Measurements from ENCODE around the gene HIVEP2.

Gene HIVEP2

GRCh38 chr6:142907544-142907943 is 37.4 kb downstream of the HIVEP2 start:
- Histone ChIP-seq H3K27me3 (ENCODE audit: control insufficient read depth, insufficient read depth, low read length) (no peaks in the 10 kb centered on the region), H3K4me3 (ENCODE audit: low read depth, low read length) (no peak overlapping the region), H2AFZ (no peak overlapping the region), H3K9me3 (ENCODE audit: control insufficient read depth, low read length) (no peaks in the 10 kb centered on the region), H3K27ac (no peak overlapping the region), H3K36me3 (ENCODE audit: control insufficient read depth, insufficient read depth, low read length) (no peaks in the 10 kb centered on the region), H3K4me2 (ENCODE audit: low read length) (no peak overlapping the region), H3K4me1 (no peaks in the 10 kb centered on the region), H3K79me2 (peaks cover 21% of the 10 kb centered on the region), H3K9ac (no peak overlapping the region)
- TF ChIP-seq CTCF (IDR thresholded peaks at IDR 0.05): no peak

GRCh38 chr6:142906945-142907470 is 38.0 kb downstream of the HIVEP2 start:
- Histone ChIP-seq H3K9me3 (ENCODE audit: control insufficient read depth, low read length) (no peaks in the 10 kb centered on the region), H3K4me3 (ENCODE audit: low read depth, low read length) (no peak overlapping the region), H3K36me3 (ENCODE audit: control insufficient read depth, insufficient read depth, low read length) (no peaks in the 10 kb centered on the region), H3K4me1 (no peaks in the 10 kb centered on the region), H3K9ac (no peak overlapping the region), H3K27me3 (ENCODE audit: control insufficient read depth, insufficient read depth, low read length) (no peaks in the 10 kb centered on the region), H3K27ac (no peak overlapping the region), H3K79me2 (peaks cover 17% of the 10 kb centered on the region), H3K4me2 (ENCODE audit: low read length) (no peak overlapping the region), H2AFZ (no peak overlapping the region)
- TF ChIP-seq CTCF (IDR thresholded peaks at IDR 0.05): no peak

- peaks cover 15% of the 10 kb centered on the region for H3K79me2 ChIP-seq
- no peak overlapping the region for H2AFZ ChIP-seq
- H3K36me3 ChIP-seq (ENCODE audit: control insufficient read depth, insufficient read depth, low read length): no peaks in the 10 kb centered on the region
- H3K9ac ChIP-seq: no peak overlapping the region
- TF ChIP-seq CTCF (IDR thresholded peaks at IDR 0.05): no peak
- H3K4me2 ChIP-seq (ENCODE audit: low read length): no peak overlapping the region
- no peaks in the 10 kb centered on the region for H3K27me3 ChIP-seq (ENCODE audit: control insufficient read depth, insufficient read depth, low read length)
- H3K4me3 ChIP-seq (ENCODE audit: low read depth, low read length): no peak overlapping the region
- H3K9me3 ChIP-seq (ENCODE audit: control insufficient read depth, low read length): no peaks in the 10 kb centered on the region
- H3K4me1 ChIP-seq: no peaks in the 10 kb centered on the region
- H3K27ac ChIP-seq: no peak overlapping the region
These were observed 41.2 kb downstream of the HIVEP2 start for GRCh38 chr6:142903812-142904211.

- H3K79me2 ChIP-seq: peaks cover 22% of the 10 kb centered on the region
- H3K9me3 ChIP-seq (ENCODE audit: control insufficient read depth, low read length): no peaks in the 10 kb centered on the region
- H3K27ac ChIP-seq: no peak overlapping the region
- H3K36me3 ChIP-seq (ENCODE audit: control insufficient read depth, insufficient read depth, low read length): no peaks in the 10 kb centered on the region
- H3K4me2 ChIP-seq (ENCODE audit: low read length): no peak overlapping the region
- H3K4me3 ChIP-seq (ENCODE audit: low read depth, low read length): no peak overlapping the region
- TF ChIP-seq CTCF (IDR thresholded peaks at IDR 0.05): no peak
- no peak overlapping the region for H2AFZ ChIP-seq
- no peaks in the 10 kb centered on the region for H3K4me1 ChIP-seq
- no peaks in the 10 kb centered on the region for H3K27me3 ChIP-seq (ENCODE audit: control insufficient read depth, insufficient read depth, low read length)
- H3K9ac ChIP-seq: no peak overlapping the region
These were observed 42.3 kb downstream of the HIVEP2 start for GRCh38 chr6:142902636-142903053.

GRCh38 chr6:142901611-142902010 is 43.4 kb downstream of the HIVEP2 start:
- Histone ChIP-seq H3K4me3 (ENCODE audit: low read depth, low read length) (no peak overlapping the region), H2AFZ (no peak overlapping the region), H3K27ac (no peak overlapping the region), H3K36me3 (ENCODE audit: control insufficient read depth, insufficient read depth, low read length) (no peaks in the 10 kb centered on the region), H3K79me2 (peaks cover 20% of the 10 kb centered on the region), H3K4me1 (no peaks in the 10 kb centered on the region), H3K27me3 (ENCODE audit: control insufficient read depth, insufficient read depth, low read length) (no peaks in the 10 kb centered on the region), H3K9me3 (ENCODE audit: control insufficient read depth, low read length) (no peaks in the 10 kb centered on the region), H3K4me2 (ENCODE audit: low read length) (no peak overlapping the region), H3K9ac (no peak overlapping the region)
- TF ChIP-seq CTCF (IDR thresholded peaks at IDR 0.05): no peak

All from parathyroid adenoma (tissue), 2 donors.